AG09319 (cell line): ENCODE data around the gene NFATC2.

Experiments
- DNase-seq: peaks from one replicate; pipeline ENCODE4 v3.0.0-alpha.2; 2010; ENCODE audit warnings: low read depth; ENCODE audit errors: extremely low read depth
- CTCF ChIP-seq: IDR thresholded peaks from 2 replicates; pipeline ENCODE4 v1.5.1; 2011; ENCODE audit warnings: low read depth, mild to moderate bottlenecking, inconsistent platforms, low read length, moderate library complexity

NFATC2 gene

DNA sequence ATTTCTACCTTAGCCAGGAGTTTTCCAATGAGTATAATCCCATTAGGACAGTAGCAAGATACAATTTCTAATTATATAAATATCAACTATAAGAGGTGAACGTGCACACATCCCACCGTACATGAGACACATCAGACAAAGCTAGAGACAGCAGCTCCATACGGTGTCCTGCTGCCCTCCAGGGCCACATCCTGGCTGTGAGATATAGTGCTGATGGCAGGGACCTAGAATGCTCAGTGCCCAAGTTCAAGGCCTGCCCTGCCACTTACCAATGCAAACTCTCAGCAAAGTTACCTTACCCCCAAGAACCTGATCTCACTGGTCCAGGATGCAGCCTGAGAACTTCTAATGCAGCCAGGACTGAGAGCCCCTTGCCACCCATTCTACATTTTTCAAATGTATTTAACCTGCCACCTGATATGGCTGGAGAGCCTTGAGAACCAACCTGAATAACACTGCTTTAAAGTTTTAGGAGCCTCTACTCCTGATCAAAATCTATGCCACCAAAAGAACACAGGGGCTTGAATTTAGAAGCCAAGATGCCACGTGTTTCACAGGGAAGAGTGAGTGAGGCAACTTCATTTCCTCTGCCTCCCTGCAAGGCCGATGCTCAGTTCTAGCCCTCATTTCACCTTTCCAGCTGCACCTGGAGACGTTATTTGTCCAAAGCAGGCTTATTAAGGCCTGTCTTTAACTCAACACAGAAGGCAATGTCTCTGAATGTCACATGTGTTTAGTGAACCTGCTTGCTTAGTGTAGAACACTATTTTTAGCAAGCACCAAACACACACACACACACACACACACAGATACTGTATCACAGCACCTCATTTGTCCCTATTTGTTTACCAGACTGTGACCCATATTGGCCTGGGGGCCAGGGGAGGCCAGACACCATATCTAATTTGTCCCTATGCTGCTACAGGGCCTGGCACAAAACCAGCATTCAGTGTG is 6.1 kb downstream of the NFATC2 start:
- DNase-seq = no peak
- no peak for TF ChIP-seq CTCF

DNA sequence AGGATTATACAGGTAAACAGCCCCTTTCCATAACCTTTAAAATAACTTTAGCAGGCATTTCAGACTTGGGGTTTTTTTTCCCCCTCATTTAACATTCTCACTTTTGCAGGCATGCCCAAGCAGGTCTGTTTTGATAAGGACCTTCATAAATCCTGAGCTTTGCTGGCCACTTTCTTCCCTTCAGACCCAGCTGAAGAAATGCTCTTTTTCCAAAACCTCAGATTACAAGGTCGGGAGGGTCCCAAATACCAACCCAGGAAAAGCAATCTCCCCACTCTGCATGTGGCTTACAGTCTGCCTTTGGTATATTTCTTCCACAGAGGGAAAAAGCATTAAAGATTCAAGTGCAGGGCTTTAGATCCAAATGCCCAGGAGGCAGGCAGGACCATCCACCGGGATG is 6.8 kb downstream of the NFATC2 start:
- no peak for TF ChIP-seq CTCF
- DNase-seq = no peak

DNA sequence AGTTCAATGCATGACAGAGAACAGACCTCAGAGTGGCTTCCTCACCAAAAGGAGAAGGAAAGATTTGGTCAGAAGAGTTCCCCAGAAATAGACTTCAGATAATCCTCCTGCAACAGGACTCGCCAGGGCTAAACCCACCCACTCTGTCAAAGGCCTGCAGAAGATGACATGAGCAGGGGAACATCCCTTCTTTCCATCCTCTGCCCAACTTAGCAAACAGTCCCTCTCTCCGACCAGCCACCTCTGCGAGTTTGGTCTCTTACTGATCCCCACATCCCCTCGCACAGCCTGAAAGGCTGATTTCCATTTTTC is 7.5 kb downstream of the NFATC2 start:
- TF ChIP-seq CTCF = no peak
- DNase-seq = no peak

DNA sequence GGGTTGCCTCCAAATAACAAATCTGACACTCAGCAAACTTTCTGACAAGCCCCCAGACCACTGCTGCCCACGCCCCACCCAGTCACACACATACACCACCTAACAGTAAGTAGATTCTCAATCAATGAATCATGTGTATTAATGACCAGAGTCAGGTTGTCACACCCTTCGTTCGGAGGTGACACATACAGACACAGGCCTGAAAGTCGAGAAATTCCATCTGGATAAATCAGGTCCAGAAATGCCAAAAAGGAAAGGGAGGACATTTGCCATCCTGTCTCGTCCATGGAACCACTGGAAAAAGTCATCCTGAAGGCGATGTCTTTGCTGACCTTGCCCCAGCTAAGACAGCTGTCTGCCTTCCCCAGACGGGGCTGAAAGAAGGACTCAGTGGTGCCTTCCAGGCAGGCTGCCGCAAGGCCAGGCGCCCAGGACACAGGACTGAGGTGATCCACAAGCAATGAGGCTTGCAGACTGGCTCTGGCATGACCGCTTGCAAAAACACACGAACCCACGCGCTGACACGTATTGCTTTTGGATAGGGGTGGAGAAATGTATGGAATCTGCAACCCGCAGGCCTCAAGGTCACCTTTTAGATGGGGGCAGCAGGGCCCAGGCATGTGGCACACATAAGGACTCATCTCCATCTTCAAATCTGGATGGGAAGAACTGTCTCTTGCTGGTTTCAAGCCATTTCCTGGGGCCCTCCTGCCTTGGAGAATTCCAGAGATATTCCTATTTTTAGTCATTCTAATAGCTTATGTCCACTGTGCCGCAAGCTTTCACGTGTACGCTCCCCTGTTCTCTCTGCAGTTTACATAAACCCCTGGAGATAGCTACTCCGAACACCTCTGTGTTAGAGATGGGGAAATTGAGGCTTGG is 9.0 kb downstream of the NFATC2 start:
- TF ChIP-seq CTCF = no peak
- no peak for DNase-seq

- no peak for TF ChIP-seq CTCF
- no peak for DNase-seq
Observed at GRCh38 chr20:51532577-51533191, 9.8 kb downstream of the NFATC2 start.

DNA sequence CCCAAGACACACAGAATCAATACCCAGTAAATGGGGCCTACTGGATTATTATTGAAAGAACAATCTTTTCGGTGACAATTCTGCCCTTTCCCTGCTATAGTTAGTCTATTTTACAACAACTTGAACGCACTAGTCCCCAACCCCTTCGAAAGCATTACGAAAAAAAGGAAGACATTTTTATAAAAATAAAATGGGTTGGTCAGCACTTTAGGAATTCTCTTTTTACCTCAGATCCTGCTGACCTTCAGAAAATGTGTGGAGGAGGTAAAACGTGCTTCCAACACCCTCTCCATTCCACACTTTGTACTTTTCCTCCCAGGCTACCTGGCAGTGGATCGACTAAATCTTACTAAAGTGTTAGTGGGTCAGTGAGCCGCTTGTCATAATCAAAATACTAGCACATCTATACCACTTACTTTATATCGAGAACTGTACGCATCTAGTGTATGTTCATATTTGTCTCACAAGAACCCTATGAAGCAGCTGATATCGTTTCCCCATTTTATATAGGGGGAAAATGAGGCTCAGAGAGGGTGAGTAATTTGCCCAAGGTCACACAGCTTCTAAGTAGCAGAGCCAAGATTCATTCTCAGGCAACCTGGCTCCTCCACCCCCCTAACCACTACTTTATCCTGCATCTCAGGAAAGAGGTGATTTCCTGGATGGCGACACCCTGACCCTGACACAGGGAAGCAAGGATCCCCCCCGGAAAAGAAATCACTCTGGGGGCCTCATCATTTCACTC is 10.6 kb downstream of the NFATC2 start:
- TF ChIP-seq CTCF = no peak
- DNase-seq = no peak
